GM20000 (cell line): ENCODE measurements around the gene INHBC.

Experiments used
- DNase-seq: peaks from one replicate; pipeline ENCODE4 v3.0.0; 2012; ENCODE audit warnings: low spot score
- CTCF ChIP-seq: IDR thresholded peaks from 2 replicates; pipeline ENCODE4 v1.5.1; 2012; ENCODE audit warnings: mild to moderate bottlenecking, control low read depth; ENCODE audit errors: extremely low read depth, missing control alignments

Gene INHBC

GRCh38 chr12:57450057-57450456 lies 15.5 kb downstream of the INHBC start:
- DNase-seq: no peak
- TF ChIP-seq CTCF: no peak

GRCh38 chr12:57451233-57451778 lies 16.7 kb downstream of the INHBC start:
- no peak for DNase-seq
- TF ChIP-seq CTCF: no peak

- TF ChIP-seq CTCF: no peak
- no peak for DNase-seq
These were observed 17.8 kb downstream of the INHBC start for GRCh38 chr12:57452181-57452936.

- peak; percentile 98 for TF ChIP-seq CTCF
- DNase-seq: peak; percentile 69
These were observed 18.4 kb downstream of the INHBC start for GRCh38 chr12:57452937-57453509.

- TF ChIP-seq CTCF: no peak
- DNase-seq: no peak
These were observed 19.6 kb downstream of the INHBC start for GRCh38 chr12:57454213-57454565.

- TF ChIP-seq CTCF: no peak
- DNase-seq: no peak
These were observed 20.2 kb downstream of the INHBC start, which contains the start of gene INHBE for GRCh38 chr12:57454566-57455373. INHBE (plus strand) TSS chr12:57455307; CDS start chr12:57455537, 230 bp downstream.
